CD4-positive, alpha-beta T cell treated with Interleukin-10 for 1 hour (primary cell): ENCODE data around the gene PHF12.
A peak's percentile ranks its signal among the peaks of the same experiment; 100 is the strongest.
"Not testable (repeated sequence)": the region's sequence is repeated elsewhere in the genome, so short reads cannot be mapped to it uniquely, and the experiment has no call there.

ENCODE experiments used
- DNase-seq: peaks from one replicate; pipeline ENCODE4 v3.0.0-alpha.2; 2020

PHF12 gene

GRCh38 chr17:28928061-28928460 lies 23.3 kb downstream of the PHF12 start:
- DNase-seq: peak; percentile 33

DNA sequence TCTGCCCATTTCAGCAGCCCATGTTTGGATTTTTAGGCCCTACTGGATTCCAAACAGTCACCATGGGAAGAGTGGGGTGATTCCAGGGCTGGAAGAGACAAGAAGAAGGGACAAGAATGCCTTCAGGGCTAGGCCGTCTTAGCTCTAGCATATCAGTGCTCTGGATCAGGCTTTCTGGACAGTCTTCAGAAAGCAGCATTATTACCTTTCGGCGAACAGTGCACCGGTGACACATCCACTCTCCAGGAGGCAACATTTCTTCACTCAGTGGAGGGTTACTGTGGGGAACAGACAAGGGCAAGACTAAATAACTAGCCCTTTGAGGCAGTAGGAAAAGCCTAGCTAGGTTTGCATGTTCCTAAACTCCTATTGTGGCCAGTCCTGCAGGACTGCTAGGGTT lies 24.5 kb downstream of the PHF12 start:
- DNase-seq: no peak

DNA sequence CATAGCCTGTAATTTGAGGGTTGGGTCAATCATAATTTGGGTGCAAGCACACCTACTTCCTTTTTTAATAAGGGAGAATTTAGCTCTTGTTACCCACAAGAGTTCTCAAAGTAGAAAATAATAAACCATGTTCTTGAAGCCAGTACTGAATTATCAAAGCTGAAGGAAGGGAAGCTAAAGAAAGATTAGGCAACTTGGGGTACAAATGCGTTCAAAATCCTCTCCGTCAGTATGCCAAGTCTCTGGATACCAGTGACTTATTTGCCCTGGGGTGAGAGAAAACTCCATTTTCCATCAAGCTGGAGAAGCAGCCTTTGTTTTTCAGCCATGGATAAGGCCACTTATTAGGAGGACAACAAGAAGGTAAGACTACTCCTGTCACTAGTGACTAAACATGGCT lies 25.0 kb downstream of the PHF12 start:
- DNase-seq: no peak

DNA sequence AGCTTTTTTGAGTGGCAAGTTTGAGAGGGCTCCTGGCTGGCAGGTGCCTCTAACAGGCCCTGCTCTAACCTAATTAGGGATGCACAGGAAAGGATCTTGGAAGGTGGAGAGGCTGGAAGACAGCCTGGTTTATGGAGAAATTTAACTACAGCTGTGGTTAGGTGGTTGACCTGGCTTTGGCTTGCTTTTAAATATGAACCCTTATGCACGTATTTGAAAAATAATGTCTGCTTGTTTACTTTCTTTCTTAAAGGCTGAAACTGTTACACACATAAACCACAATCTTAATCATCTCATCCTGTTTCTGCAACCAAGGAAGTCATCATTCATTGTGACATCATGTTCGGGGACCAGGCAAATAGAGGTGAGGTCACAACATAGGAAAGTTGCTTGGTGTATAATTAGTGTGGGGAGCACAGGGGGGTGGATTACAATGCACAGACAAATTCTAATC lies 25.4 kb downstream of the PHF12 start:
- peak; percentile 89 for DNase-seq

GRCh38 chr17:28920201-28920600 lies 31.1 kb downstream of the PHF12 start:
- no peak for DNase-seq

- no peak for DNase-seq
Observed at GRCh38 chr17:28918295-28918694, 33.0 kb downstream of the PHF12 start.

- no peak for DNase-seq
Observed at GRCh38 chr17:28917465-28917864, 33.9 kb downstream of the PHF12 start.

- no peak for DNase-seq
Observed at GRCh38 chr17:28917029-28917428, 34.3 kb downstream of the PHF12 start.

DNA sequence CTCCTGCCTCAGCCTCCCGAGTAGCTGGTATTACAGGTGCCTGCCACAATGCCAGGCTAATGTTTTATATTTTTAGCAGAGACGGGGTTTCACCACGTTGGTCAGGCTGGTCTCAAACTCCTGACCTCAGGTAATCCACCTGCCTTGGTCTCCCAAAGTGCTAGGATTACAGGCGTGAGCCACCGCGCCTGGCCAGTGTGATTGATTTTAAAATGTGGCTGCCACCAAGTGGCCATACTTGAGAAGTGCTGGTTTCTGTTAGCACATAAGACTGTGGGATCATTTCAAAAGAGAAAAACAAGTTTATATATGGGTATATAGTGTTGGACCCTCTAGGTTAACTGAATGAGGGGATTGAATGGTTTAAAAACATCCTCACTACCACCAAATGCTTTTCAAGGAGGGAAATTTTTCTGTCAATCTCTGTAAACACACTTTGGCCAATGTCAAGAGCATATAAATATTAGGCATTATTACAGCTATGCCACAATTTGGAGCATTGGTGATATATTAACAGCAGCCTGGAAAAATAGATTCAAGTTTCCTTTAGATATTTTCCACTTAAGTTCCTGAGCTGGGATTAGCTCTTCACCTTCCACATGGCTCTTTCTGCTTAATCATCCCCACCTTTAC lies 34.9 kb downstream of the PHF12 start:
- peak; percentile 66 for DNase-seq

- DNase-seq: no peak
Observed at GRCh38 chr17:28912938-28913333, 38.4 kb downstream of the PHF12 start.

DNA sequence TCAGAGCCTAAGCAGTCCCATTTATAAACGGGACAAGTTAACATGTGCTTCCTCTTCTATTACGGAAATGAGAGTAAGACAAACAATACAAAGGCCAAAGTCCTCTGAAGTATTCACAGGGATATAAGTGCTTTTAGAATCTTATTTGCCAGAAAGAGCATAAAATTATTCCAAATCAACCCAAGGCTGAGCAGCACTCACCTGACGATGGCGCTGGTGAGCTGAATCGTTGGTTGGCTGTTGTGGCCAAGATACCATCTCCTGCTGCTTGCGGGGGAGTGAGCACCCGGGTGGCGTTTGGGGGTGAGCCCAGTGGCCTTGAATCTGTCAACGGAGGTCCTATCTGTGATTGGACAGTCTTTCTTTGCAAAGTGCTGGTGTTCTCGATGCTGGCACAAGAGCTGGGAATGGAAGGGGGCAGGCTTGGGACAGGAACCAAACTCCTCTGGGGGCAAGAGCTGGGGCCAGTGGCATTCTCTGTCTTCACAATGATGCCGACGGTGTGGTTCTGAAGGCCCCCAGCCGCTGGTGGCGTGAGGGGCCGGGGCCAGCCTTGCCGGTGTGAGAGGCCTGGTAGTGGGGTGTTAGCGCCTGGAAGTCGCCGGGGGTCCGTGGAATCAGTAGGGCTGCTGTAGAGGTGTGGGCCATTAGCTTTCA lies 38.9 kb downstream of the PHF12 start:
- DNase-seq: peak; percentile 20

DNA sequence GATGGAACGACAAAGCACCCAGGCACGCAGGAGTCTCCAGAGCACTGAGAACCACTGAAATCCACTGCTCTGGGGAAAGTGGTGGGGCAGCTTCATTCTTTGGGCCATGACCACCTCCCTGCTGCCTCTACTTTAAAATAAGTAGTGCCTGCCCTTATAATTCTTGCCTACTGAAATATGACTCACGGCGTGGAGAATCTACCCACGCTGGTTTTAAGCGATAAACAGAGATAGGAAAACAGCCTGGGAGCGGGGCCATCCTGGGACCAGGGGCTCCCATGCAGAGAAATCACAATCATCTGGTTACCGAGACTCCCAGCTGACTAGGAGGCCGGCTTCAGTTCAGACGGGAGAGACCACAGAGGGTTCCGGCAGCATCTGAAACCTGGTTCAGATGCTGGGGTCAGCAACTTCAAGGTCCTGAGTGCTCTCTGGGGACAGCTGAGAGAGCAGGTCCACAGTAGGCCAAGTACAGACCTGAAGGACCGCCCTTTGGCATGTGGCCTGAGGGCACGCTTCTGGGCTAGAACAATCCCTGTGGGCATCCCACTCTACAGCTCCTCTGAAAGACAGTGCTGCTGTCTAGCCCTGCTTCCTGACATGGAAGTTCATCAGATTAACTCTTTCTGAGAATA lies 39.8 kb downstream of the PHF12 start:
- no peak for DNase-seq

- DNase-seq: no peak
Observed at GRCh38 chr17:28910534-28910933, 40.8 kb downstream of the PHF12 start.

DNA sequence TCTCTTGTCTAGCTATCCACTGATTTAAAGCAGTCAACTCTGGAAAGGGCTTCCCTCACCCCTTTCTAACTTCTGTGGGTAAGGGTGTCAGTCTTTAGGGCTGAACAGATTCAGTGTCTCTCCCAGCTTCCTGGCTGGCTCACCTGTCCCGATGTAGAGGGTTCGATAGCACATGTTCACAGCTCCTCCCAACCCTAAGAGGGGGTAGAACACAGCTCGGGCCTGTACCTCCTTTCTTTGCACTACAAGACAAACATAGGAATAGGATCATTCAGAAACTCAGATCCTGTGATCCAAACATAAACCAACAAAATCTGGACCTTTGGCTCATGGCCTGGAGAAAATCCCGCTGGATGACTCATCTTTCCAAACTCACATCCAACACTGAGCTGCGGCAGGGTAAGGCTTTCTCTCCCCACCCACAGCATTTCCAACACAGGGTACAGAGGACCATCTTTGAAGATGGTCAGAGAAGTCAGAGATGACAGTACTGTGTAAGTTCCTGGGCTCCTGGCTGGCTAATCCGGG lies 42.6 kb downstream of the PHF12 start:
- DNase-seq: no peak

- DNase-seq: no peak
Observed at GRCh38 chr17:28907709-28908475, 43.4 kb downstream of the PHF12 start.

DNA sequence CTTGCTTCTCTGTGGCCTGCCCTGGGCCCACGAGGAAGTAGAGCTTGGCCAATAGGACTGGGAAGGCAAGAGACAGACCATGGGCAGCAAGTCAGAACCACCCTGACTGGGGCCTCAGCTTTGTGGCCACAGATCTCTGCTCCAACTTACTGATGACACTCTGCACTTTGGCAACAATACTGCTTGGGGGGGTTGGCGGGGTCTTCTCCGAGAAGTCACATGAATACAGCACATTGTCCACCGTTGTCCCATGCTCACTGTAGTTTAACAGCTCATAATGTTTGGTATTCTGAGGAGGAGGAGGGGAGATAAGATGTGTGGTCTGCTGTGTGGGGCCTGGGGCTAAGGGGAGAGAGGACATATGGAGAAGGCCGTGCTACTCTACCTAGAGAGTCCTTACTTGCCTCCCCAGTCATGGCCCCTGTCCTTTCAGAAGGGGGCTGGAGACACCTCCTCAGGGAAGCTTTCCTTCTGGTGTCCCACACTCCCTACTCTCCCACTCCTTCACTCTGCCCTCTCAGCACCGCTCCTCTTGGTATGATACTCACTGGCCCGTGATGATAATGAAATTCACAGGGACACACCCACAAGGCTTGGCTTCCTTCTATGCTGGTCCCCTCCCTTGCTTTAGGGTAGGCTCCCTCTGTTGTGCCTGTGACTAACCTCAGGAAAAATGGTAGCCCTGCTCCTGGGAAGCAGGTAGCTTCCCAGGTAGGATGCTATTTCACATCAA lies 44.4 kb downstream of the PHF12 start:
- DNase-seq: no peak

- no peak for DNase-seq
Observed at GRCh38 chr17:28906276-28906675, 45.0 kb downstream of the PHF12 start.

DNA sequence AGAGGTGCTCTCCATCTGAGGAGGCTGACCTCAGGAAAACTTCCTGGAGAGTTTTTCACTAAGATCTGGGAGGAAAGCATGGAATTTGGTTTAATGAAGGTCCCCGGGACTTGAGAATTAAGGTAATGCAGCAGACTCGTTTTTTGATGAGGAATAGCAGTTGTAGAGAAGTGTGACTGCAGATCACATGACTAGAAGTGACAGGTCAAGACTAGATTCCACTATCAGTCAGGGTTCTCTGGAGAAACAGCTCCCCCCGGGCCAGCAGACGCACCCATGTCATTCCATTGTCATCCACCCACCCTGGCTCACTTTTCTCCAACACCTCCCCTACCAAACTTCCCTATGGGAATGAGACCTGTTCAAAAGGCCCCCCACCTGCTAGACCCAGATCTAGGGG lies 46.5 kb downstream of the PHF12 start:
- no peak for DNase-seq

DNA sequence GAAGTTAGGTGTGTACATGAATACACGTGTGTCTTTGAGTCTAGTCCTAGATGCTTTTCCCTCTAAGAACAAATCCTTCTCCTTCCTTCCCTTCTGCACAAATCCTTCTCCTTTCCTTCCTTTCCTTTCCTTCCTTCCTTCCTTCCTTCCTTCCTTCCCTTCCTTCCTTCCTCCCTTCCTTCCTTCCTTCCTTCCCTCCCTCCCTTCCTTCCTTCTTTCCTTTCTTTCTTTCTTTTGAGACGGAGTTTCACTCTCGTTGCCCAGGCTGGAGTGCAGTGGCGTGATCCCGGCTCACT lies 47.8 kb downstream of the PHF12 start:
- not testable (repeated sequence) for DNase-seq

- peak; percentile 96 for DNase-seq
Observed at GRCh38 chr17:28902819-28903545, 48.3 kb downstream of the PHF12 start, which contains the start of gene DHRS13. DHRS13 (minus strand) TSS chr17:28903079; CDS start chr17:28902944, 135 bp downstream.

DNA sequence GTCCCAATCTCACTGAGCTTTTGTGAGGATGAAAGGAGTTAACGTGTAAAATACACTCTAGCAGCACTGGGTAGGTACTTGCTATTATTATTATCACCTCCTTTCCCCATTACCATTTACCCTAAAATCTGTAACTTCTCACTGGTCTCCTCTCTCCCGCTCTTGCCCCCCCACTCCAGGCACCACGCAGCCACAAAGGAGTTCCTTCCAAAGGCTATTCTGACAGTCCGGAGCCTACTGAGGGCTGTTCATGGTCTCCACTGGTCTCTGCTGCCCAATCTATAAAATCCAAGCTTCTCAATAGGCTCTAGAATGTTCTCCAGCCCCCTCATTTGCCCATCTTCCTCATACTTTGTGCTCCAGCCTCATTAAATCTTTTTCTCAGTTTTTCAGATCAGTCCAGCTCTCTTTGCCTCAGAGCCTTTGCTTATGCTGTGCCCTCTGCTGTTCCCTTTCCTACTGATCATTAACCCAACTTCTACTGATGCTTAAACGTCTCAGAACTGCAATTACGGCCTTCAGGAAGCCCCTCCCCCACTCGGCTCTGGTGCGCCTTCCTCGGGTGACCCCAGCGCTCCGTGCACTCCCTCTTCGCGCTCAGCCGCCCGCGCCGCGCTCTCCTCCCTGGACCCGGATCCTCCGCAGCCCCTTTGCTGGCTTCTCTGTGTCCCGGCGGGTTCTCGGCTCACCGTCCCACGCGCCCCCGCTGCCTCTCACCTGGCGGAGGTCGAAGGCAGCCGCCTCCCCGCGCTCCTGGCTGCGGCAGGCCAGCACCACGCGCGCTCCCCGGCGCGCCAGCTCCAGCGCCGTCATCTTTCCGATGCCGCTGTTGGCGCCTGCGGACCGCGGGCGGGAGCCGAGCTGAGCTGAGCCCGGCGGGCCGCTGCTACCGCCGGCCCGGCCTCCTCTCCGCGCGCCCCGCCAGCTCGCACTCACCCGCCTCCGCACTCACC lies 49.2 kb downstream of the PHF12 start:
- peak; percentile 54 for DNase-seq
